OCI-LY7 (cell line): ENCODE data around the gene MSL3B.

Experiments used
- EZH2phosphoT487 ChIP-seq: fragments of 200-600 bp; sonication (generic); IDR thresholded peaks from 2 replicates; pipeline ENCODE4 v1.6.1; 2018; ENCODE audit warnings: low read depth, borderline replicate concordance, mild to moderate bottlenecking, mixed run types, antibody characterized with exemption, low read length, moderate library complexity, mixed read lengths
- TF ChIP-seq, protein P1 (sequence below): fragments of 200-600 bp; sonication (generic); conservative IDR thresholded peaks from 2 replicates; pipeline ENCODE4 v1.5.1; 2014; ENCODE audit warnings: mild to moderate bottlenecking, antibody characterized with exemption, low read length, moderate library complexity, mixed read lengths

DNA sequence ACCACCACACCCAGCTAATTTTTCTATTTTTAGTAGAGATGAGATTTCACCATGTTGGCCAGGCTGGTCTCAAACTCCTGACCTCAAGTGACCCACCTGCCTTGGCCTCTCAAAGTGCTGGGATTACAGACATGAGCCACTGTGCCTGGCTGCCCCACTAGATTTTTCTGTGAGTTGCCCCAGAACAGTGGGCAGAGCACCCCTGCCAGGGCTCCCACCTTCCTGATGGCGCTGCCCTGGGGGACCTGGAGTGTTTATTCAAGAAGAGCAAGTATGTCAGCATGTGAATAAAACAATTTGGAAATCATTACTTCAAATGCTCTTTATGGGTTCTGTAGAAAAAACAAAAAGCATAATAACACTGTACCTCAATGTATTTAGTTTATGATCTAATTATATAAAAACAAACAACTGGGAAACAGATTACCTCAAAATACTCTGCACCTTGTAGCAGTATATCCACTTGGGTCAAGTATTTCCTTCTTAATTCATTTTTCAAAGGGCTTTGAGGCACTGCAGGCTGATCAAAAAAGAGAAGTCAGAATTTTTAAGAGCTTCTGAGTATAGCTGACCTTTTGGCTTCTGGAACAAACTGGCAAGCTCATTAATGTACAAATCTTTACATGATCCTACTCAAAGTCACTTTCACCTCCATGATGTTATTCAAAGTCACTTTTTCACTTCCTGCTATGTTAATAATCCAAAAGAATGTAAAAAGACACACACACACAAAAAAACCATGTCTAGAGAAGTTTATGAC is 22.7 kb downstream of the MSL3B start:
- no peak for TF ChIP-seq EZH2phosphoT487
- TF ChIP-seq, protein P1, sequence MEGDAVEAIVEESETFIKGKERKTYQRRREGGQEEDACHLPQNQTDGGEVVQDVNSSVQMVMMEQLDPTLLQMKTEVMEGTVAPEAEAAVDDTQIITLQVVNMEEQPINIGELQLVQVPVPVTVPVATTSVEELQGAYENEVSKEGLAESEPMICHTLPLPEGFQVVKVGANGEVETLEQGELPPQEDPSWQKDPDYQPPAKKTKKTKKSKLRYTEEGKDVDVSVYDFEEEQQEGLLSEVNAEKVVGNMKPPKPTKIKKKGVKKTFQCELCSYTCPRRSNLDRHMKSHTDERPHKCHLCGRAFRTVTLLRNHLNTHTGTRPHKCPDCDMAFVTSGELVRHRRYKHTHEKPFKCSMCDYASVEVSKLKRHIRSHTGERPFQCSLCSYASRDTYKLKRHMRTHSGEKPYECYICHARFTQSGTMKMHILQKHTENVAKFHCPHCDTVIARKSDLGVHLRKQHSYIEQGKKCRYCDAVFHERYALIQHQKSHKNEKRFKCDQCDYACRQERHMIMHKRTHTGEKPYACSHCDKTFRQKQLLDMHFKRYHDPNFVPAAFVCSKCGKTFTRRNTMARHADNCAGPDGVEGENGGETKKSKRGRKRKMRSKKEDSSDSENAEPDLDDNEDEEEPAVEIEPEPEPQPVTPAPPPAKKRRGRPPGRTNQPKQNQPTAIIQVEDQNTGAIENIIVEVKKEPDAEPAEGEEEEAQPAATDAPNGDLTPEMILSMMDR = no peak
